ENCODE measurements around the gene TUBGCP6. TPM values are rescaled to one million over a fixed set of nuclear protein-coding genes. Genes with fewer than 3 reads are reported as not detected.

Gene TUBGCP6
- total RNA-seq, 1 donor from 2014 or later, result 27.2 TPM

DNA sequence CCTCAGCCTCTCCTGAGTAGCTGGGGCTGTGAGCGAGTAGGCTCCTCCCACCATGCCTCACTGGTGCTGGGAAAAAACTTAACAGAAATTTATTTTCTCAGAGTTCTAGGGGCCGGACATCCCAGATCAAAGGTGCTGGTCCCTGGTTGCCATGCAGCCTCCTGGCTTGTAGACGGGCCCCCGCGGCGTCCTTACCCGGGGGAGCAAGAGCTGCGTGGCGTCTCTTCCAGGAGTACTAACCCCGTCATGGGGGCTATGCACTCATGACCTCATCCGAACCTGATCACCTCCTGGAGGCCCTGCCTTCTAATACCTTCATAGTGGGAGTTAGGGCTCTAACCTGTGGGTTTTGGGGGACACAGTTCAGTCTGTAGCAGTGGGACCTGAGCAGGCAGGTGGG is 56.5 kb downstream of the TUBGCP6 start:
- H3K4me3 ChIP-seq (ENCODE audit: low read depth, low read length), result no peak overlapping the region
- TF ChIP-seq CTCF (IDR thresholded peaks at IDR 0.05; ENCODE audit: insufficient read depth, low read length, poor library complexity, severe bottlenecking), result no peak
- no peaks in the 10 kb centered on the region for H3K36me3 ChIP-seq (ENCODE audit: control insufficient read depth, insufficient read depth, low read length)
- DNase-seq (ENCODE audit: low read depth), result no peak
- no peaks in the 10 kb centered on the region for H3K27me3 ChIP-seq (ENCODE audit: control insufficient read depth, insufficient read depth, low read length)

- TF ChIP-seq CTCF (IDR thresholded peaks at IDR 0.05; ENCODE audit: insufficient read depth, low read length, poor library complexity, severe bottlenecking), result no peak
- Histone ChIP-seq H3K4me3 (ENCODE audit: low read depth, low read length) (peak overlapping the region; percentile 79), H3K36me3 (ENCODE audit: control insufficient read depth, insufficient read depth, low read length) (no peaks in the 10 kb centered on the region), H3K27me3 (ENCODE audit: control insufficient read depth, insufficient read depth, low read length) (no peaks in the 10 kb centered on the region)
- no peak for DNase-seq (ENCODE audit: low read depth)
These were observed 57.9 kb downstream of the TUBGCP6 start for GRCh38 chr22:50186761-50187523.

DNA sequence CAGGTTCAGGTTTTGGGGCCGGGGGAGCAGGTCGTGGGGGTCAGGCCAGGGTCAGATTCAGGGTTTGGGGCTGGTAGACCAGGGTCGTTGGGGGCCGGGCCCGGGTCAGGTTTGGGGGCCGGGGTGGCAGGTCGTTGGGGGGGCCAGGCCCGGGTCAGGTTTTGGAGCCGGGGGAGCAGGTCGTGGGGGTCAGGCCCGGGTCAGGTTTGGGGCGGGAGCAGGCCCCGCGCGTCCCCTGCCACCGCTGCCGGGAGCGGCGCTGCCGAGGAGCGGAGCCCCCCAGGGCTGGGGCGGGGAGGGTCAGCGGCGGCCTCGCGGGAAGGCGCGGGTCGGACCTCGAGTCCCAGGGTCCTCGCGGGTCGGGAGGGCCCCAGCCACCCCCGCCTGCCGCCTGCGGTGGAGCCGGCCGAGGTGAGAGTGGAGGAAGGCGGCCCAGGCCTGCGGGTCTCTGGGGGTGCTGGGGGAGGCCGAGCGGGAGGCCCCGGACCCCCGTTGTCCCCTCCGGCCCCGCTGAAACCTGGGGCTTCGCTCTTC is 58.6 kb downstream of the TUBGCP6 start:
- no peak for DNase-seq (ENCODE audit: low read depth)
- TF ChIP-seq CTCF (IDR thresholded peaks at IDR 0.05; ENCODE audit: insufficient read depth, low read length, poor library complexity, severe bottlenecking), result no peak

GRCh38 chr22:50185375-50186087 is 59.3 kb downstream of the TUBGCP6 start, which contains the start of gene TRABD:
Gene TRABD, plus strand, starts transcription at chr22:50185913. Its CDS starts 7,148 bp downstream, at chr22:50193061.
- no peaks in the 10 kb centered on the region for H3K27me3 ChIP-seq (ENCODE audit: control insufficient read depth, insufficient read depth, low read length)
- H3K4me3 ChIP-seq (ENCODE audit: low read depth, low read length), result peak within 1 kb of the TSS; percentile 79
- no peaks in the 10 kb centered on the region for H3K36me3 ChIP-seq (ENCODE audit: control insufficient read depth, insufficient read depth, low read length)
- DNase-seq (ENCODE audit: low read depth), result no peak
- TF ChIP-seq CTCF (IDR thresholded peaks at IDR 0.05; ENCODE audit: insufficient read depth, low read length, poor library complexity, severe bottlenecking), result no peak

More for the DNA sequence above, 58.6 kb downstream of the TUBGCP6 start:
- Histone ChIP-seq H3K36me3 (ENCODE audit: control insufficient read depth, insufficient read depth, low read length) (no peaks in the 10 kb centered on the region), H3K4me3 (ENCODE audit: low read depth, low read length) (peak overlapping the region; percentile 79), H3K27me3 (ENCODE audit: control insufficient read depth, insufficient read depth, low read length) (no peaks in the 10 kb centered on the region)

- Histone ChIP-seq H3K36me3 (ENCODE audit: control insufficient read depth, insufficient read depth, low read length) (no peaks in the 10 kb centered on the region), H3K27me3 (ENCODE audit: control insufficient read depth, insufficient read depth, low read length) (no peaks in the 10 kb centered on the region), H3K4me3 (ENCODE audit: low read depth, low read length) (peak overlapping the region; percentile 60)
- TF ChIP-seq CTCF (IDR thresholded peaks at IDR 0.05; ENCODE audit: insufficient read depth, low read length, poor library complexity, severe bottlenecking), result no peak
- no peak for DNase-seq (ENCODE audit: low read depth)
These were observed 59.9 kb downstream of the TUBGCP6 start for GRCh38 chr22:50184902-50185374.
